GM18870 (cell line): Measurements from ENCODE around the gene AQP6.
"Not testable (repeated sequence)": the region's sequence is repeated elsewhere in the genome, so short reads cannot be mapped to it uniquely, and the experiment has no call there.

Experiments used
- ATAC-seq: cut with Tn5 transposase; IDR thresholded peaks from one replicate; pipeline ENCODE4 v1.9.1; 2021; ENCODE audit warnings: moderate library complexity; ENCODE audit not compliant: unreplicated experiment

The AQP6 gene

DNA sequence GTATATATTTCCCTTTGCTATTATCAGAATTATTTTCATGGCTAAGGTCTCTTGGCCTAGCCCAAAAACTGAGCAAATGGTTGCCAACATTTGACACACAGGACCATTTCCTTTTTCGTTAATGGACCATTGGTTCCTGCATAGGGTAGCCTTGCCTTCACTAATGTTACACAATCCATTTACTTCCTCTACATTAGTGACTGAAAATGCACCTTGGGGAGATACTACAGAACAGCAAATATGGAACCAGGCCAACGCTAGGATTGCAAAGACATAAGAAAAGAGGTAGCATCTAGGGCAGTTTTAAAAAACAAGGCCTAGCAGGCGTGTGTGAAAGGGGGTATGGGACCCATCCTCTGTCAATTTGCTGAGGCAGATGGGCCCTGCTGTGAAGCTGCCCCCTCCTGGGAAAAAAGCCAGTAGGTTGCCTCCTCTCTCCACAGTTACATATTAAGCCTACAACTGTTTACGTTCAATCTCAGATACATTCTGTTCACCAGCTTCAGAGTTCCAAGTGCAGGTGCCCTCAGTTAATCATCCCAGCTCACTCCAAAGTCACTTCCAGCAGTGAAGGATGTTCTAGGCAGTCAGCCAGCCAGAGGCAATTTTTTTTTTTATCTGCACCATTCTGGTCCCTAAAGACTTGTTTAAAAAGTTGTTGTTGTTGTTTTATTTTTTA is 15.0 kb downstream of the AQP6 start:
- no peak for ATAC-seq

DNA sequence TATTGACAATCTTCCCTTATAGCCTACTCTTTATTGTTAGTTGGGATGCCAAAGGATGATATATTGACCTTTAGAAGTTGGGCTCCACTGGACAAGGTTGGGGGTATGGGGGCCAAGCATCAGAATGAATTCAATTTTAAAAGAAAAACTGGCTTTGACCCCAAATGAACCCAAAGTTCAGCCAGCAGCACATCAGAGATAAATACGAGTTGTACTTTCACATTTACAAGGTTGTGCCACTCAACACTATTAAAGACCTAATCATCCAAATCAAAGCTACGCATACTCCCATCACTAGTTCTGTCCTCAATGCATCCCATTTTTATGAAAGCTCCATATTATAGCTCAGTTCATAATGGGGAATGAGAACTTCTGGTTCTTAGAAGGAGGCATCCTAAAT is 16.7 kb downstream of the AQP6 start:
- ATAC-seq, result not testable (repeated sequence)

DNA sequence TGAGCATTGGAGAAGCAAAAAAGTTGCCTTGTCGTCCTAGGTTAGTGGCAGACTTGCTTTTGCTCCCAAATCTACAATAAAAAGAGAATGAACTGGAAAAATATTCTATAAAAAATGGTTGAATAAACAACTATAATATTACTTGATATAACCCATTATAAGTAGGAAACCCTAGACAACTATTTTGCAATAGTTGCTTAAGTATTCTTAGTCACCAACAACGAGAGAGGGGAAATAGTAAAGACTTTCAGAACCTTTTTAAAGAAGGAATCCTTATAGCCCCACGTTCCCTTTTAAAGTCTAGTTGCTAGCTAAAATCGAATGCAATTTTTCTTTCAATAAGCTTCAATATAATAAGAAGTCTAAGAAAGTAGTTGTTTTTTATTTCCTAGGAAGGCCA is 17.5 kb downstream of the AQP6 start:
- ATAC-seq, result no peak

DNA sequence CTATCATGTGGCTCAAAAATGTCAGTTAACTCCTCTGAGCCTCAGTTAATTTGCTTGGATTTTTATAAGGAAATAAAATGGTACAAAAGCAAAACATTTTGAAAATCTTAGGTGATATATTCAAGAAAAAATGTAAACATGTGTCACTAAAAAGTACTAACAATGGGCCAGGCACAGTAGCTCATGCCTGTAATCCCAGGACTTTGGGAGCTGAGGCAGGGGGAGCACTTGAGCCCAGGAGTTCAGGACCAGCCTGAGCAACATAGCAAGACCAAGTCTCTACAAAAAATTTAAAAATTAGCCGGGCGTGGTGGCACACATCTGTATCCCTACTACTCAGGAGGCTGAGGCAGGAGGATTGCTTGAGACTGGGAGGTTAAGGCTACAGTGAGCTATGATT is 25.7 kb downstream of the AQP6 start:
- no peak for ATAC-seq

DNA sequence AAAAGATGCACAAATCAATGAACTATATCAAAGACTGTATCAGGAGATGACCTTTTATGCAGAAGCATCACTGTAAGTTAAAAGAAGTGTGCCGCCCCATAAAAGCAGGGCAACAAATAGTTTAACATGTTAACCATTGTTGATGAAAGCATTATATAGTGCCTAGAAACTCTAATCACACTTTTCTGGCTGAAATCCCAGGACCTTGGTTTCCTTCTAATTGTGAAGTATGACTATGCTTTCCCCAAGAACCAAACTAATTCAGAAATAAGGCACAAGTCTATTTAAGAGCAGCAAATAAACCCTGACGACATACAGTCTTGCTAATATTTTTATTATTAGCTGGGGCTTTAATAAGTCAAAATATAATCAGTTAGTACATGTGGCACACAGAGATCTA is 30.8 kb downstream of the AQP6 start:
- no peak for ATAC-seq

DNA sequence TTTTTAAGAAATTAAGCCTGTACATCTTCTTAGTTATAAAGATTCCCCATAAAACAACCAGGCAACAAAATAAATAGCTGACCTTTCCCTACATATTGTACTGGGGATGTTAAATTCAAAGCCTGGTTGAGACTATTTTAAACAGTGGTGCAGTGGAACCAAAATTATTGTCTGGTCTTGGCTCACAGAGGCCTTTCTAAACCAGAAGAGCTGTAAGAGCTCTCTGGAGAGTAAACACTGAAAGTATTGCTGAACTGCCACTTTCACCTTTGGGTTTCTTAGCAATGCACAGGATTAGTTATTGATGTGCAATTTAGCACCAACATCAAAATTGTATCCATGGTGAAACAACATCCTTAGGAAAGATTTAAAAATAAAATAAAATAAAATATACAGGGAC is 31.9 kb downstream of the AQP6 start:
- ATAC-seq, result no peak

DNA sequence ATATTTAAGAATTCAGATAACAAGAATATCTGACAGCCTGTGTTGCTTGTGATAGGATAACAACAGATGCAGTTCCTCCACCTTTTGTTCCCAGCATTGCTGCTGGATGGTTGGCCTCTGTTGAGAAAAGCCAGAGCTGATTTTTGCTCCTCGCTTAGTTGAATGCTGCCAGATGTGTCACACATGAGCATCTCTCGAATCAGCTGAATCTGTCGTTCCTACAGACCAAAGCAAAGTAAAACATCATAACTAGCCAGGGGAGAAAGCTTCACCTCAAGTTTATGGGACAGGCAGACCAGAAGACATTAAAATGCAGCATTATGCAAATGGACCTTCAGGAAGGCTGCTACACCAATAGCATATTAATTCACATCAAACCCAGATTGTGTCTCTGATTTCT is 32.4 kb downstream of the AQP6 start:
- ATAC-seq, result no peak

DNA sequence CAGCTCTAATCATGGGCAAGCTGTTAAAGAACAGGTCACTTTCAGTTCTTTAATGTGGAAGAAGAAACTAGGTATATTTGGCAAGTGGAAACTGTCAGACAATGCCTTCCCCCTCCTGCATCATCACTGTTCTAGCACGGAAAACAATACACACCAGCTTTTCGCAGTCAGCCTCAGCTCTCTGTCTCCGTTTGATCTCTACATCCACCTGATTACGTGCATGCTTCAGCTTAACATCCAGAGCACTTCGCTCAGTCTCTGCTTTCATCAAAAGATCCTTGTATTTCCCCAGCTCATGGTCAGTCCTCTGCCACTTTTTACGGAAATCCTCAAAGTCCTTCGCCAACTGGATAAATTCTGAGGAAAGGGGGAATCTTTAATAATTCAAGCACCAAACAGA is 33.5 kb downstream of the AQP6 start:
- no peak for ATAC-seq

DNA sequence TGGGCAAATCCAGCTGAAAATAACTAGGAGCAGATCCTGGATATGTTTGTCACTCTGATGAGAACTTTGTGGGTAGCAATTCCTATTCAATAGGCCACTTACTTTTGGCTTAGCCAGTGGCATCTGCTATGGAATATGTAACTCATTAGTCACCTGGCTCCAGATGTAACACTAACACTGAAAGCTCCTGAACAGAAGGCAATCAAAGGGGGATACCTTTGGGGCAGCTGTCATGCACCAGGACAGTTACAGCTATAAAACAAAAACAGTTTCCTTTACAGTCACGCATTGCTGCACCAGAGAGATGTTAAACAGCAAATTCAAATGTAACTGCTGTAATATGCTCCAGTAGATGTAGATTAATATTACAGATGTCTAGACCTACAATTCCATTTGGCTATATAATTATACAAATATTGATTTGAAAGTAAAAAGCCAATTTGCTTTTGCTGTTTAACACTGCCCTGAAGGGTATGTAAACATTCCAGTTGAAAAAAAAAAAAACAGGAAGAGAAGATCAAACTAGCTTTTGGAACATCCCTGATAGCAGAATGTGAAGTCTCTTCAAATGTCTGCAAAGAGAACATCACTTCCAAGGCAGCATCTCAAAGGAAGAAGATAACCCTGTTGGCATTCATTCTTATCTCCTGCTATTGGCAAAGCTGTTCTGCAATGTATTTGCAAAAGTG is 34.2 kb downstream of the AQP6 start:
- ATAC-seq, result no peak

DNA sequence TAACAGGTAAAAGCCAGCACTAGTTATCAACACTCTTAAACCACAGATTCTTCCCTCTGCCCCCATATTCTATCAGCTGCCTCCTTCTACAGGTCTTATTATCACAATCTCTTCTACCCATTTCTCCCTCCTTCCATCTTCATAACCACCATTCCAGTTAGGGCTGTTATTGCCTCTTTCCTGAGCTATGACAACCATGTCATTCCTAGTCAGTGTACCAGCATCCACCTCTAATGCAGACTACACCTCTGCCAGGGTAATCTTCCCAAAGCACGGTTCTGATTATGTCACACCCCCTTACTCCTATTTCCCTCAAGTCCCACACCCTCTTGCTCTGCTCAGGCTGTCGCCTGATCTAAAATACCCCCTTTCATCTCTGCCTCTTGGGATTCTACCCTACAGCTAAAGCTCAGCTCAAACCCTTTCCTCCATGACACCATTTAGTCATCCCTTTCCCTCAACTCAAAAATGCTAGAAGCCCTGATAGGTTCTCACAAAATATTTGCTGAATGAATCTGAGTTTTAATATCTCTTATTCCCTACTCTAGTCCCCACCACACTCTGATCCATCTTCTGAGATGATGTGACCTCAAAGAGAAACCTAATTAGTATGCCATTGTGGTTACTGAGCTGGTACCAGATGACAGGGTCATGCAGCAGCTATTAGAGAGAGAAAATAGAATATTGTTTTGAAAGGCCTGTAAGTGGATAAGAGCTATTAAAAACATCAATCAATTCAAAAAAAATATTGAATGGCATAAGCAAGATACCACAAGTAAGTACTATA is 40.8 kb downstream of the AQP6 start:
- ATAC-seq, result no peak

DNA sequence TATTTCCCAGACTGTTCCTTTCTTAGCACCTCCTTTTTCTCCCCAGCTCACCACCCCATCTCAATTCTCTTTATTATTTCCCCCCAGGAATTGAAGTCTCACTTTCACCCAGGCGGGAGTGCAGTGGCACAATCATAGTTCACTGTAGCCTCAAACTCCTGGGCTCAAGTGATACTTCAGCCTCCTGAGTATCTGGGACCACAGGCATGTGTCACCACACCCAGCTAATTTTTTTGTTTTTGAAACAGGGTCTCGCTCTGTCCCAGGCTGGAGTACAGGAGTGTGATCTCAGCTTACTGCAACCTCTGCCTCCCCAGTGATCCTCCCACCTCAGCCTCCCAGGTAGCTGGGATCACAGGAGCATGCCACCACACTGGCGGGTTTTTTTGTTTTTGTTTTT is 41.6 kb downstream of the AQP6 start:
- ATAC-seq, result no peak

DNA sequence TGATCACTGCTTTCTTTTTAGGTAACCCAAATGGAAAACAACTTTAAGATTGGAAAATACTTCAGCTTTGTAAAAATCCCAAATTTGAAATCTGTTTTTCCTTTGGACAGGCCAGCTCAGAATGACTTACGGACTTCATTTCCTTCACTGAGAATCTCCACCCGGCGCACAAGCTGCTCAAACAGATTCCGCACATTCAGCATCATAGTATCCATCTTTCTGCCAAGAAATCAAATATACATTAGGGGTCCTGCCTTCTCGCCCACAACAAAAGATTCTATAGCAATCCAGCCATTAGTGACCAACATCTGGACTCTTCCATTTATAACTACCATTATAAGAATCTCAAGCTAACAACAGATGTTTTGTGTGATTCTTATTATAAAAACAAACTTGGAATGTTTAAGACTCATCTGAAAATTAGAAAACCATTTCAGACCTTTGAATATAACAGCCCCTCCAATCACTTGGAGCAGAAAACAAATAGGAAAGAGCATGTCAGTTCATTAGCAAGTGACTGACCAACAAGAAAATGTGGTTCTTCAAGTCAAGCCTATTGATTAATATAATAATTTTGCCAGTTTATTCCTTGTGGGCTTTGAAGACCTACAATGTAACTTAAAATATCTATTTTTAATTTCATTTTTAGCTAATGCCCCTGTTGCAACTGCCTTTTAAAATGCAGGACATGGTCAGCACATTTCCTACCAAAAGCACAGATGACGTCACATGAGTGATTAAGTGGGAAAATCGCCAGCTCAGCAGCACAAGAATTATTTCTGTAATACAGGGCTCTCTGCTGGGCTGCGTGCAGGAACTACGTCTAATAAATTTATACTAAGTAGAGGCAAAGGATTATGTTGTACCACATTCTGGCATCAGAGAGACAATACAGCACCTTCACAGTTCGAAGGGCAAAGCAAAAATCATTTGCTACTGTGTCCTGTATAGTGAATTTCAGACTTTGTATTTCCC is 44.0 kb downstream of the AQP6 start:
- ATAC-seq, result no peak

DNA sequence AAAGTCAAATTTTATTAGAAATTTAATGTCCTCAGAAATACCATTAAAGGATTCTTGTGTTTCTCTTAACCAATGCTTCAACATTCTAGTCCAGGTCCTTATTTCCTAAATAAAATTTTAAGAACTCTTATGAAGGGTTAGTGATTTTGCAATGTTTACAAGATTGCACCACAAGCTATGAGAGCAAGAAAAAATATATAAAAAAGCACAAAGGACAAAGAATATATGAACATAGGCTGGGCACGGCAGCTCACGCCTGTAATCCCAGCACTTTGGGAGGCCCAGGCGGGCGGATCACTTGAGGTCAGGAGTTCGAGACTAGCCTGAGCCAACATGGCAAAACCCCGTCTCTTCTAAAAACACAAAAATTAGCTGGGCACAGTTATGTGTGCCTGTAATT is 44.9 kb downstream of the AQP6 start:
- no peak for ATAC-seq

DNA sequence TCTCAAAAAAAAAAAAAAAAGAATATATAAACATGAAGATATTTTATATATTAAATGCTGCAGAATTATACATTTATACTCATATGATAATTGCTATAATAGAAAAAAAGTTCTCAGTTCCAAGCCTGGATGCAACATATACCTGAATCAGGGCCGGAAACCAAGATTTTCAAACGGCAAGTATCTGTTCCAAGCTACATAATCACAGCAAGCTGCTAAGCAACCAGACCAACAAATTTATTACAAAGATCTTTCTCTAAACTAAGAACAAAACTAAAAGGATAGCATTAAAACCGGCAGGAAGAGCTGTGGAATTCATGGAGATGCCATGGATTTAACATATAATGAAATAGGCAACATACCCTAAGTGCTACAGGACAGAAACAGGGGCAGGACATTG is 45.4 kb downstream of the AQP6 start:
- no peak for ATAC-seq

DNA sequence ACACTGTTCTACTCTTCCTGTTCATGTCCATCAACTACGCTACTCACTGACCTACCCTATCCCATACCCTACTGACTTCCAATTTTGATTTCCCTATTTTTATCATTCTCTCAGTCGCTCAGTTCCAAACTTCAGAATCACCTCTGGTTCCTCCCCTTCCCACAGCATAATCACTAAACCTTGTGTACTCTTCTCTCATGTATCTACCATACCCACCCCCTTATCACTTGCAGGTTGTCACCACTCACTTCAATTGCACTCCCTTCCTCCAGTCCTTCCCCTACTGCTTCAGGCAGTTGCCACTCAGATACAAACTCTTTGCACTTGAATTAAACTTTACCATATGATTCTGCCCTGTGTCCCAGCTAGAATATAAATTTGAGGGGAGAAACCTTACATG is 46.2 kb downstream of the AQP6 start:
- ATAC-seq, result no peak

DNA sequence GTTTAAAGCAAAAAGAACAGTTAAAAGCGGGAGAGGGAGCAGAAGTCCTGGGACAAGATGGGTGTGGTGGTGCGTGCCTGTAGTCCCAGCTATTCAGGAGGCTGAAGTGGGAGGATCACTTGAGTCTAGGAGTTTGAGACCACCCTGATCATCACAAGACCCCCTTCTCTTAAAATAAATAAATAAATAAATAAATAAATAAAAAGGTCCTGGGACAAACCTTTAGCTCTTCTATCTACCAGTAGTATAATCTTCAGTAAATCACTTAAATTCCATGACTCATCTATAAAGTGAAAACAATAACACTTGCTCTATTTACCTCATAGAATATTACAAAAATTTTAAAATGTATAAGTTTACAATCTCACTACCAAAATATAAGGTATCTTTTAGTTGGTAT is 46.8 kb downstream of the AQP6 start:
- no peak for ATAC-seq

DNA sequence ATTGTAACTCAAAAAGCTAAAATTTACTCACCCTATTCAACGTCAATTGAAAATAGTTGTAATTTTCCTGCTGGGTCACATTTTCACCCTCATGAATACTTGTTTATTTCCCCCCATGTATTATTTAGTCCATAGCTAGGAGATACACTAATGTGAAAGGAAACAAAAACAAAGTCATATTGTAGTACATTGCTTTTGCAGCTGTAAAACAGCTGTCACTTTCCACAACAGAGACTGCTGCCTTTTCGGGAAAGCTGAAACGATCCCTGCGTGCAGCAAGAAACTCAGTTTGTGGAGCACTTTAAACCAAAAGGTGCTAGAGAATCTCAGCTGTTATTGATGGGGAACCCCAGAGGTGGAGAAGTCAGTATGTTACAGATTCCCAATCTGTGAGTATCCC is 48.3 kb downstream of the AQP6 start:
- ATAC-seq, result no peak

DNA sequence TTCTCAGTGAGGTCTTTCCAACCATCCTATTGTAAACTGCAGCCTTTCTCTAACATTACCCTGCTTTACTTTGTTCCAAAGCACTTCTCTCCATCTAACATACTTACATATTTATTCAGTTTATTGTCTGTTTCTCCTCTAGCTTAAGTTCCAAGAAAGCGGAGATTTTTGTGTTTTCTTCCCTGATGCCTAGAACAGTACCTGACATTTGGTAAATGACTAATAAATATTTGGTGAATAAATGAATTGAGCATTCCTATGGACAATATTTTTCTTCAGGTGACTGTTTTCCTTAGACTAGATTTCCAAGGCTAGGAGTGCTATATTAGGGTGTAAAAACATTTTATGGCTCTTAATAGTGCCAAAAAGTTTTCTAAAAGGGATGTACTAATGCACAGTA is 50.2 kb downstream of the AQP6 start:
- ATAC-seq, result no peak

DNA sequence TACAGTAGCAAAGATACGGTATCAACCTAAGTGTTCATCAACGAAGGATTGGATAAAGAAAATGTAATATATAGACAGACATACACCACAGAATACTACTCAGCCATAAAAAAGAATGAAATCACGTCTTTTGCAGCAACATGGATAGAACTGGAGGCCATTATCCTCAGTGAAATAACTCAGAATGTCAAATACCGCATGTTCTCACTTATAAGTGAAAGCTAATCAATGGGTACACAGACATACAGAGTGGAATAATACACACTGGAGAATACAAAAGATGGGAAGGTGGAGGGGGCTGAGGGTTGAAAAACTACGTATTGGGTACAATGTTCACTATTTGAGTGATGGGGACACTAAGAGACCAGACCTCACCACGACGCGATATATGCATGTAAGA is 51.5 kb downstream of the AQP6 start:
- no peak for ATAC-seq

DNA sequence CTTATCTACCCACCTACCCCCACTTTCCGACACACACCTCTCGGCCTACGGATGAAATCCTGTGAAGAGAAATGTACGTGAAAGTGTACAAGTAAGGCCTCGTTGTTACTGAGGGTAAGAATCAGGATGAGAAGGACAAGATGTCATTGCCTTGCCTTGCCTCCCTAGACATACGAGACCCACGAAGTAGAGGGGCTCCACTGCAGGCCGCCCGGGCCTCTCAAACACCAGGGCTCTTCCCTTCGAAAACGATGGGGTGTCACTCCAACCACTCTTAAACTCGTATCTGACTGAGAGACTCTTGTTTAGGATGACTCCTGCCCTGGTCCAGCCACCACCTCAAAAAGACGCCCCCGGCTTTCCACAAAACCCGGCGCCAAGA is 52.0 kb downstream of the AQP6 start:
- ATAC-seq, result no peak
